WTC11 (cell line): ENCODE data around the gene KRTAP1-4. TPM values are rescaled to one million over a fixed set of nuclear protein-coding genes. Genes with fewer than 3 reads are reported as not detected.

ENCODE experiments used
- ATAC-seq: fragments of 200-7000 bp; cut with Tn5 transposase; 2 replicates; pipeline ENCODE4 v1.10.0; 2021; ENCODE audit warnings: mild to moderate bottlenecking, moderate library complexity
- CTCF ChIA-PET: fragments of 300-600 bp; sonication (Branson Sonifier 250); formaldehyde crosslinking; loops from one replicate; lab custom pipeline; 2021; ENCODE audit warnings: antibody characterized with exemption; lab: Charles Lee
- POLR2A ChIA-PET: fragments of 350-600 bp; sonication (Branson Sonifier 250); formaldehyde crosslinking; loops from one replicate; lab custom pipeline; 2021; ENCODE audit warnings: antibody characterized with exemption; lab: Charles Lee
- DNase-seq: peaks from one replicate; pipeline ENCODE4 v3.0.0; 2021; ENCODE audit warnings: low spot score
- H3K27ac Mint-ChIP-seq: 2 replicates; pipeline ENCODE4 v1.8.0; 2021; ENCODE audit warnings: mixed read lengths
- H3K27me3 Mint-ChIP-seq: 2 replicates; pipeline ENCODE4 v1.8.0; 2021; ENCODE audit warnings: low read depth, mild to moderate bottlenecking, moderate library complexity, mixed read lengths
- H3K36me3 Mint-ChIP-seq: 2 replicates; pipeline ENCODE4 v1.8.0; 2021; ENCODE audit warnings: mixed read lengths
- H3K4me1 Mint-ChIP-seq: 2 replicates; pipeline ENCODE4 v1.8.0; 2022; ENCODE audit warnings: mixed read lengths
- H3K4me3 Mint-ChIP-seq: 2 replicates; pipeline ENCODE4 v1.8.0; 2021; ENCODE audit warnings: mild to moderate bottlenecking, moderate library complexity, mixed read lengths
- H3K9me3 Mint-ChIP-seq: 2 replicates; pipeline ENCODE4 v1.8.0; 2021; ENCODE audit warnings: mixed read lengths
- EMX1 ChIP-seq: fragments of 250-450 bp; sonication (Bioruptor Pico); IDR thresholded peaks from 2 replicates; pipeline ENCODE4 v1.8.0; 2021; ENCODE audit warnings: mild to moderate bottlenecking
- FOXJ3 ChIP-seq: sonication (generic); formaldehyde crosslinking; IDR thresholded peaks from 2 replicates; pipeline ENCODE4 v1.9.0; 2021; ENCODE audit warnings: missing genetic modification reagents, mild to moderate bottlenecking, borderline replicate concordance
- IRF2 ChIP-seq: sonication (generic); formaldehyde crosslinking; IDR thresholded peaks from 2 replicates; pipeline ENCODE4 v1.8.0; 2022; ENCODE audit warnings: low read depth, missing genetic modification reagents, borderline replicate concordance
- JUN ChIP-seq: sonication (generic); formaldehyde crosslinking; IDR thresholded peaks from 2 replicates; pipeline ENCODE4 v1.8.0; 2023; ENCODE audit warnings: mild to moderate bottlenecking, missing genetic modification reagents
- MXD4 ChIP-seq: fragments of 250-450 bp; sonication (Bioruptor Pico); IDR thresholded peaks from 2 replicates; pipeline ENCODE4 v1.8.0; 2021; ENCODE audit warnings: mild to moderate bottlenecking, moderate library complexity, borderline replicate concordance
- MYBL2 ChIP-seq: sonication (generic); formaldehyde crosslinking; IDR thresholded peaks from 2 replicates; pipeline ENCODE4 v1.8.1; 2023; ENCODE audit warnings: mild to moderate bottlenecking, moderate library complexity, missing genetic modification reagents
- NR3C1 ChIP-seq: sonication (generic); formaldehyde crosslinking; conservative IDR thresholded peaks from 2 replicates; pipeline ENCODE4 v1.8.1; 2023; ENCODE audit warnings: low read depth, mild to moderate bottlenecking, missing genetic modification reagents
- RELA ChIP-seq: sonication (generic); formaldehyde crosslinking; IDR thresholded peaks from 2 replicates; pipeline ENCODE4 v1.8.1; 2022; ENCODE audit warnings: missing genetic modification reagents, mild to moderate bottlenecking, borderline replicate concordance
- SMAD3 ChIP-seq: sonication (generic); formaldehyde crosslinking; IDR thresholded peaks from 2 replicates; pipeline ENCODE4 v1.8.0; 2022; ENCODE audit warnings: missing genetic modification reagents, mild to moderate bottlenecking, borderline replicate concordance
- TEAD1 ChIP-seq: sonication (generic); formaldehyde crosslinking; IDR thresholded peaks from 2 replicates; pipeline ENCODE4 v1.8.0; 2022; ENCODE audit warnings: mild to moderate bottlenecking, missing genetic modification reagents
- USF1 ChIP-seq: sonication (generic); formaldehyde crosslinking; IDR thresholded peaks from 2 replicates; pipeline ENCODE4 v1.8.0; 2022; ENCODE audit warnings: mild to moderate bottlenecking, missing genetic modification reagents
- ZNF317 ChIP-seq: sonication (generic); formaldehyde crosslinking; IDR thresholded peaks from 2 replicates; pipeline ENCODE4 v1.8.1; 2023; ENCODE audit warnings: low read depth, mild to moderate bottlenecking, moderate library complexity, missing genetic modification reagents, borderline replicate concordance
- ZNF396 ChIP-seq: fragments of 250-450 bp; sonication (Bioruptor Pico); IDR thresholded peaks from 2 replicates; pipeline ENCODE4 v1.8.0; 2021; ENCODE audit warnings: mild to moderate bottlenecking, moderate library complexity, borderline replicate concordance
- ZNF532 ChIP-seq: fragments of 250-450 bp; sonication (Bioruptor Pico); IDR thresholded peaks from 2 replicates; pipeline ENCODE4 v1.9.0; 2021; ENCODE audit warnings: mild to moderate bottlenecking, borderline replicate concordance
- ZNF671 ChIP-seq: fragments of 250-450 bp; sonication (Bioruptor Pico); IDR thresholded peaks from 2 replicates; pipeline ENCODE4 v1.8.0; 2021; ENCODE audit warnings: mild to moderate bottlenecking
- total RNA-seq: library from RNA; stranded (reverse); gene quantifications from 3 replicates; pipeline ENCODE4 v1.2.3, GENCODE V29; 2021
- TF ChIP-seq, protein P1 (sequence below): sonication (generic); formaldehyde crosslinking; IDR thresholded peaks from 2 replicates; pipeline ENCODE4 v1.8.0; 2022; ENCODE audit warnings: mild to moderate bottlenecking, missing genetic modification reagents
- TF ChIP-seq, protein P2 (sequence below): fragments of 250-450 bp; sonication (Bioruptor Pico); IDR thresholded peaks from 2 replicates; pipeline ENCODE4 v1.9.0; 2021; ENCODE audit warnings: moderate library complexity, mild to moderate bottlenecking, inconsistent platforms, borderline replicate concordance

KRTAP1-4 gene
- total RNA-seq, 1 experiment from 2014 or later, result not detected

GRCh38 chr17:41026715-41027471 is 3.1 kb downstream of the KRTAP1-4 start, which contains the start of gene KRTAP1-5 (continued):
- TF ChIP-seq USF1 (CRISPR knock-in tag) (no peak), NR3C1 (CRISPR knock-in tag) (no peak), ZNF671 (CRISPR knock-in tag) (no peak), JUN (CRISPR knock-in tag) (no peak)

GRCh38 chr17:41024697-41025096 is 5.3 kb downstream of the KRTAP1-4 start:
- Mint-ChIP-seq H3K36me3 (no peaks in the 10 kb centered on the region), H3K4me1 (no peaks in the 10 kb centered on the region), H3K27ac (no peak overlapping the region), H3K4me3 (no peak overlapping the region), H3K9me3 (peaks cover 13% of the 10 kb centered on the region), H3K27me3 (no peaks in the 10 kb centered on the region)
- TF ChIP-seq ZNF396 (CRISPR knock-in tag), result no peak
- ATAC-seq (no peak), DNase-seq (no peak)
- ChIA-PET CTCF (interaction anchor here (1.5 kb wide), 1 partner anchor 161 kb away, joined by 3 read pairs; no protein-coding TSS in a partner anchor), POLR2A (no interaction called here)

DNA sequence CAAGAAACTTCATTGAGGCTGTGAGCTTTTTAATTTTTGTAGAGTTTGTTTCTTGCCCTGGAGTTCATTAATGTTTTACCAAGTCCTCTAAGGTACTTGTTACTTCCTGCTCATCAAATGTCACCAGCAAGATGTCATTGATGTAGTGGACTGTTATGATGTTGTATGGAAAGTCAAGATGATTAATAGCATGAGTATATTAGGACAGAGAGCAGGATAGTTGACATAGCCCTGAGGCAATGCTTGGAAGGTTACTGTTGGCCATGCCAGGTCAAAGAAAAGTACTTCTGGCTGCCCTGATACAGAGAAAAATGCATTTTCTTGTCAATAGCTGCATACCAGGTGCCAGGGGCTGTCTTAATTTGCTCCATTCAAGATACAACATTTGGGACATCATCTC is 9.7 kb downstream of the KRTAP1-4 start:
- TF ChIP-seq MYBL2, result no peak
- no peak for TF ChIP-seq EMX1 (CRISPR knock-in tag)
- TF ChIP-seq, protein P1, sequence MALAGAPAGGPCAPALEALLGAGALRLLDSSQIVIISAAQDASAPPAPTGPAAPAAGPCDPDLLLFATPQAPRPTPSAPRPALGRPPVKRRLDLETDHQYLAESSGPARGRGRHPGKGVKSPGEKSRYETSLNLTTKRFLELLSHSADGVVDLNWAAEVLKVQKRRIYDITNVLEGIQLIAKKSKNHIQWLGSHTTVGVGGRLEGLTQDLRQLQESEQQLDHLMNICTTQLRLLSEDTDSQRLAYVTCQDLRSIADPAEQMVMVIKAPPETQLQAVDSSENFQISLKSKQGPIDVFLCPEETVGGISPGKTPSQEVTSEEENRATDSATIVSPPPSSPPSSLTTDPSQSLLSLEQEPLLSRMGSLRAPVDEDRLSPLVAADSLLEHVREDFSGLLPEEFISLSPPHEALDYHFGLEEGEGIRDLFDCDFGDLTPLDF, result no peak
- TF ChIP-seq ZNF317 (CRISPR knock-in tag), result no peak
- no peak for TF ChIP-seq ZNF532 (CRISPR knock-in tag)
- no peak for TF ChIP-seq SMAD3
- TF ChIP-seq IRF2 (CRISPR knock-in tag), result no peak
- TF ChIP-seq FOXJ3, result no peak
- TF ChIP-seq TEAD1 (CRISPR knock-in tag), result no peak
- TF ChIP-seq, protein P2, sequence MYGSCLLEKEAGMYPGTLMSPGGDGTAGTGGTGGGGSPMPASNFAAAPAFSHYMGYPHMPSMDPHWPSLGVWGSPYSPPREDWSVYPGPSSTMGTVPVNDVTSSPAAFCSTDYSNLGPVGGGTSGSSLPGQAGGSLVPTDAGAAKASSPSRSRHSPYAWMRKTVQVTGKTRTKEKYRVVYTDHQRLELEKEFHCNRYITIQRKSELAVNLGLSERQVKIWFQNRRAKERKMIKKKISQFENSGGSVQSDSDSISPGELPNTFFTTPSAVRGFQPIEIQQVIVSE (CRISPR knock-in tag), result no peak
- no peak for TF ChIP-seq ZNF671 (CRISPR knock-in tag)
- no peak for TF ChIP-seq RELA (CRISPR knock-in tag)
- no peak for TF ChIP-seq MXD4 (CRISPR knock-in tag)
- no peak for TF ChIP-seq JUN (CRISPR knock-in tag)
- TF ChIP-seq, all 79 proteins: peak for 0
- H3K27ac Mint-ChIP-seq, result no peak overlapping the region
- H3K27me3 Mint-ChIP-seq, result no peaks in the 10 kb centered on the region
- ATAC-seq (no peak), DNase-seq (no peak)
- ChIA-PET CTCF (no interaction called here), POLR2A (no interaction called here)
- H3K4me1 Mint-ChIP-seq, result no peaks in the 10 kb centered on the region
- H3K36me3 Mint-ChIP-seq, result no peaks in the 10 kb centered on the region
- peaks cover 13% of the 10 kb centered on the region for H3K9me3 Mint-ChIP-seq
- no peak overlapping the region for H3K4me3 Mint-ChIP-seq
